ENCODE measurements around the gene UPK1A.

DNA sequence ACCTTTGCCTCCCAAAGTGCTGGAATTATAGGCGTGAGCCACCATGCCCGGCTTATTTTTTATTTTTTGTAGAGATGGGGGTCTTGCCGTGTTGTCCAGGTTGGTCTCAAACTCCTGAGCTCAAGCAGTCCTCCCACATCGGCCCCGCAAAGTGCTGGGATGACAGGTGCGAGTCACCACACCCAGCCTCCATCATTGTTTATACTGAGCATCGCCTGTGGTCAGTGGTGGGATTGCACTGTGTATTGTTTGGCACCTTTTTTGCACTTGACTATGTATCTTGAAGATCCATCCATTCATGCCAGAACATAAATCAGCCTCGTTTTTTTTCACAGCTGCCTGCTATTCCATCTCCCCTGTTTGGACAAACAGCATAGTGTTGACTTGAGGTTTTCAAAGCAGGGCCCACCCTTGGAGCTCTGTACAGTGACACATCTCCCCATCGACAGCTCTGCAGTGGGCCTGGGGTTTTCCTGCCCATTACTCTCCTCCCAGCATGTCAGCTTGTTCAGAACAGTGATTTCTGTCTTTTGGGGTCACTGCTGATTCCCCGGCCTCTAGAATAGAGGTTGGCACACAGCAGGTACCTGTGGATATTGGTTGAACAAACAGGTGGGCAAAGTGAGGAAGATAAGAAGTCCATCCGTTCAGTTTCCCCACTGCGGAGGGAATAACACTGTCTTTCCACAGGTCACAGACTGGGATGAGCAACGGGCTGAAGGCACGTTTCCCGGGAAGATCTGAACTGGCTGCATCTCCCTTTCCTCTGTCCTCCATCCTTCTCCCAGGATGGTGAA is 8.2 kb upstream of the UPK1A start:
- TF ChIP-seq, protein P1, sequence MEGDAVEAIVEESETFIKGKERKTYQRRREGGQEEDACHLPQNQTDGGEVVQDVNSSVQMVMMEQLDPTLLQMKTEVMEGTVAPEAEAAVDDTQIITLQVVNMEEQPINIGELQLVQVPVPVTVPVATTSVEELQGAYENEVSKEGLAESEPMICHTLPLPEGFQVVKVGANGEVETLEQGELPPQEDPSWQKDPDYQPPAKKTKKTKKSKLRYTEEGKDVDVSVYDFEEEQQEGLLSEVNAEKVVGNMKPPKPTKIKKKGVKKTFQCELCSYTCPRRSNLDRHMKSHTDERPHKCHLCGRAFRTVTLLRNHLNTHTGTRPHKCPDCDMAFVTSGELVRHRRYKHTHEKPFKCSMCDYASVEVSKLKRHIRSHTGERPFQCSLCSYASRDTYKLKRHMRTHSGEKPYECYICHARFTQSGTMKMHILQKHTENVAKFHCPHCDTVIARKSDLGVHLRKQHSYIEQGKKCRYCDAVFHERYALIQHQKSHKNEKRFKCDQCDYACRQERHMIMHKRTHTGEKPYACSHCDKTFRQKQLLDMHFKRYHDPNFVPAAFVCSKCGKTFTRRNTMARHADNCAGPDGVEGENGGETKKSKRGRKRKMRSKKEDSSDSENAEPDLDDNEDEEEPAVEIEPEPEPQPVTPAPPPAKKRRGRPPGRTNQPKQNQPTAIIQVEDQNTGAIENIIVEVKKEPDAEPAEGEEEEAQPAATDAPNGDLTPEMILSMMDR (conservative IDR thresholded peaks at IDR 0.05; ENCODE audit: low read depth, low read length): no peak
- TF ChIP-seq EZH2 (IDR thresholded peaks at IDR 0.05; ENCODE audit: borderline replicate concordance, low read depth, low read length, poor library complexity, severe bottlenecking): no peak
